K562 (cell line): Measurements from ENCODE around the gene WBP1. TPM values are rescaled to one million over a fixed set of nuclear protein-coding genes. Genes with fewer than 3 reads are reported as not detected.
A peak's percentile ranks its signal among the peaks of the same experiment; 100 is the strongest.

ENCODE experiments used
- ARID3A ChIP-seq: IDR thresholded peaks from 2 replicates; pipeline ENCODE4 v1.6.1; 2012; ENCODE audit warnings: low read depth, low read length, improper control_type of control experiment, borderline replicate concordance
- BRF1 ChIP-seq: IDR thresholded peaks from 3 replicates; pipeline ENCODE4 v1.6.1; 2011; ENCODE audit warnings: borderline replicate concordance, mild to moderate bottlenecking; ENCODE audit not compliant: insufficient read length; ENCODE audit errors: extremely low read depth
- CTCF ChIP-seq, 3 experiments: IDR thresholded peaks in 2 of 3; conservative IDR thresholded peaks in 1 of 3; 2 replicates each; pipeline ENCODE4 v1.5.1; 2011 to 2012; ENCODE audit warnings: low read length in 3 of 3, mild to moderate bottlenecking in 3 of 3, control low read depth in 2 of 3, improper control_type of control experiment in 1 of 3, inconsistent platforms in 1 of 3, low read depth in 1 of 3, mixed read lengths in 1 of 3, moderate library complexity in 1 of 3; ENCODE audit not compliant: insufficient read depth in 2 of 3
- EP300 ChIP-seq: IDR thresholded peaks from 2 replicates; pipeline ENCODE4 v1.6.1; 2012; ENCODE audit warnings: low read length, improper control_type of control experiment
- FOXA1 ChIP-seq: fragments of 450-650 bp; IDR thresholded peaks from 2 replicates; pipeline ENCODE4 v1.6.1; 2016; ENCODE audit warnings: mild to moderate bottlenecking, borderline replicate concordance
- FOXJ3 ChIP-seq: sonication (generic); formaldehyde crosslinking; IDR thresholded peaks from 2 replicates; pipeline ENCODE4 v1.4.0; 2020; ENCODE audit warnings: mild to moderate bottlenecking, missing genetic modification reagents
- KDM4B ChIP-seq, 2 experiments: fragments of 450-650 bp in 1 of 2; sonication (generic) in 1 of 2; IDR thresholded peaks; 2 replicates each; pipeline ENCODE4 v1.6.1; 2016 to 2017; ENCODE audit warnings: borderline replicate concordance in 2 of 2, antibody characterized with exemption in 1 of 2, low read depth in 1 of 2, mild to moderate bottlenecking in 1 of 2
- MTA2 ChIP-seq: fragments of 450-650 bp; IDR thresholded peaks from 2 replicates; pipeline ENCODE4 v1.6.1; 2016; ENCODE audit warnings: low read depth
- NEUROD1 ChIP-seq: fragments of 150-350 bp; IDR thresholded peaks from 2 replicates; pipeline ENCODE4 v1.6.1; 2014; ENCODE audit warnings: borderline replicate concordance, low read length, low read depth; ENCODE audit not compliant: partially characterized antibody
- PHB ChIP-seq: fragments of 250-450 bp; sonication (Bioruptor Pico); IDR thresholded peaks from 2 replicates; pipeline ENCODE4 v1.5.0; 2021
- PRPF4 ChIP-seq: fragments of 200-400 bp; formaldehyde crosslinking; IDR thresholded peaks from one replicate; pipeline ENCODE4 v1.6.1; 2017; ENCODE audit warnings: low read length, low read depth, mild to moderate bottlenecking; ENCODE audit not compliant: insufficient read depth, poor library complexity, severe bottlenecking
- RBBP5 ChIP-seq: fragments of 200-600 bp; sonication (generic); IDR thresholded peaks from 2 replicates; pipeline ENCODE4 v1.6.1; 2012; ENCODE audit warnings: borderline replicate concordance, mild to moderate bottlenecking, low read length, control low read depth, inconsistent platforms; ENCODE audit not compliant: insufficient read depth, poor library complexity, severe bottlenecking
- TEAD4 ChIP-seq, 2 experiments: sonication (generic) in 1 of 2; formaldehyde crosslinking in 1 of 2; IDR thresholded peaks; 2 replicates each; pipeline versions ENCODE4 v1.6.1 to v1.8.0; 2012 to 2022; ENCODE audit warnings: borderline replicate concordance in 1 of 2, inconsistent platforms in 1 of 2, low read length in 1 of 2, mild to moderate bottlenecking in 1 of 2, missing genetic modification reagents in 1 of 2
- TFE3 ChIP-seq: fragments of 450-650 bp; formaldehyde crosslinking; IDR thresholded peaks from 2 replicates; pipeline ENCODE4 v1.4.0; 2020; ENCODE audit warnings: mild to moderate bottlenecking, mixed read lengths
- TOE1 ChIP-seq, 2 experiments: fragments of 450-650 bp in 1 of 2; sonication (generic) in 1 of 2; formaldehyde crosslinking in 1 of 2; IDR thresholded peaks; 2 replicates each; pipeline versions ENCODE4 v1.7.1 to v1.8.0; 2016 to 2022; ENCODE audit warnings: borderline replicate concordance in 2 of 2, mild to moderate bottlenecking in 2 of 2, antibody characterized with exemption in 1 of 2, inconsistent platforms in 1 of 2, low read depth in 1 of 2, missing genetic modification reagents in 1 of 2, moderate library complexity in 1 of 2
- ZBTB43 ChIP-seq: sonication (generic); formaldehyde crosslinking; IDR thresholded peaks from 2 replicates; pipeline ENCODE4 v1.8.0; 2023; ENCODE audit warnings: mild to moderate bottlenecking, missing genetic modification reagents
- ZNF436 ChIP-seq: fragments of 250-450, 450-650 bp; sonication (Bioruptor Pico); formaldehyde crosslinking; IDR thresholded peaks from 2 replicates; pipeline ENCODE4 v1.7.0; 2020; ENCODE audit warnings: mild to moderate bottlenecking
- polyA plus RNA-seq, 8 experiments: library from polyadenylated mRNA; depleted of rRNA in 4 of 8; stranded (reverse) in 5 of 8; unstranded in 3 of 8; fragments of >200 nt; fragmentation: Nextera tagmentation in 2 of 8; fragmentation: Illumina TruSeq in 1 of 8; extraction: Ambion mirVana in 2 of 8; extraction: Trizol in 1 of 8; gene quantifications; 2 replicates each; pipeline versions ENCODE4 v1.2.1 to v1.2.3, GENCODE V29; 2011 to 2014; ENCODE audit warnings: inconsistent platforms in 1 of 8, missing spikeins in 1 of 8
- total RNA-seq, 7 experiments: library from RNA; depleted of rRNA in 6 of 7; stranded (reverse); fragments of >200 nt in 6 of 7; fragmentation: Illumina TruSeq in 2 of 7; extraction: Trizol in 2 of 7; gene quantifications; 2 replicates each; pipeline versions ENCODE4 v1.2.1 to v1.2.3, GENCODE V29; 2011 to 2021; ENCODE audit warnings: low replicate concordance in 1 of 7

Gene WBP1
- total and polyA plus RNA-seq, 9 of the 15 experiments (the other 6 are each of a cell fraction or from before 2014, with no cell fraction given), result 1.9 to 27.7 (median 14.2) TPM

GRCh38 chr2:74482801-74483674 lies 24.8 kb downstream of the WBP1 start, which contains the start of the genes CCDC142 and TTC31 (continued):
- no peak for TF ChIP-seq FOXJ3
- 0 out of 2 replicates have a peak, but pooled peaks have one; percentile 1 for TF ChIP-seq EP300
- TF ChIP-seq PRPF4, result no peak
- peak; percentile 76 for TF ChIP-seq MTA2
- TF ChIP-seq ZNF436, result no peak
- TF ChIP-seq ARID3A, result 0 out of 2 replicates have a peak, but pooled peaks have one; percentile 48
- no peak for TF ChIP-seq TFE3
- no peak; a peak in 1 of 4 replicates for TF ChIP-seq KDM4B (IDR thresholded peaks at IDR 0.05; ENCODE audit: borderline replicate concordance in 2 of 2, low read depth in 1 of 2)
- peak; percentile 83 for TF ChIP-seq TOE1 (IDR thresholded peaks at IDR 0.05; ENCODE audit: borderline replicate concordance)
- no peak for TF ChIP-seq TOE1 (CRISPR knock-in tag; IDR thresholded peaks at IDR 0.05; ENCODE audit: borderline replicate concordance, low read depth)
- TF ChIP-seq PHB (CRISPR knock-in tag), result no peak
- TF ChIP-seq ZBTB43 (CRISPR knock-in tag), result no peak
- TF ChIP-seq FOXA1, result no peak
- TF ChIP-seq NEUROD1, result peak; percentile 18
- peak; percentile 54 for TF ChIP-seq RBBP5
- TF ChIP-seq BRF1, result no peak
- no peak; the same call in 1 of the 2 replicates for TF ChIP-seq TEAD4 (IDR thresholded peaks at IDR 0.05; ENCODE audit: low read length)
- TF ChIP-seq TEAD4 (CRISPR knock-in tag; IDR thresholded peaks at IDR 0.05; ENCODE audit: borderline replicate concordance), result no peak
- peak; percentile 86 to 95 (median 92) for TF ChIP-seq CTCF (IDR thresholded peaks at IDR 0.05 in 2 of 3, conservative IDR thresholded peaks at IDR 0.05 in 1 of 3; ENCODE audit: insufficient read depth in 2 of 3, low read depth in 1 of 3, low read length in 3 of 3)
